GM12872 (cell line): ENCODE data around the gene ISL2.

Source experiments
- CTCF ChIP-seq: IDR thresholded peaks from 3 replicates; pipeline ENCODE4 v1.5.1; 2011; ENCODE audit warnings: low read depth, mild to moderate bottlenecking, low read length, moderate library complexity; ENCODE audit not compliant: insufficient read depth

The ISL2 gene

GRCh38 chr15:76359152-76359551 is 22.6 kb downstream of the ISL2 start:
- TF ChIP-seq CTCF, result no peak

- no peak for TF ChIP-seq CTCF
These were observed 23.8 kb downstream of the ISL2 start for GRCh38 chr15:76360416-76360815.

DNA sequence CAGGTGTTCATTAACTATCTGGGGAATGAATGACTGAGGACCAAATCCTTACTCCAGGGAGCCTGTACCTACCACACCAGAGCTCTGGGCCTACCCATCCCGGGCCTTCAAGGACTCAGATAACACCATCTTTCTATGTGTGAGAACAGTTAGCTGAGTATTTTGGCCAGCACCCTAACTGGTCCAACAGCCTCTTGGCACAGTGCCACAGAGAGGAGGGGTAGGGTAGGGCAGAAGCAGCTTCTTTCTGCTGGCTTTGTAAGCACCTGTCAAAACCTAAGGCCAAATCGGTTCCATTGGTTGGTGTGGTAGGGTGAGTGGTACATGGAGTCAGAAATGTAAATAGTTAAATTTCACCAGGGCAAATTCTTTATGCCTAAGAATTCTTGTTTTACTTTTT is 26.7 kb downstream of the ISL2 start:
- TF ChIP-seq CTCF, result no peak

DNA sequence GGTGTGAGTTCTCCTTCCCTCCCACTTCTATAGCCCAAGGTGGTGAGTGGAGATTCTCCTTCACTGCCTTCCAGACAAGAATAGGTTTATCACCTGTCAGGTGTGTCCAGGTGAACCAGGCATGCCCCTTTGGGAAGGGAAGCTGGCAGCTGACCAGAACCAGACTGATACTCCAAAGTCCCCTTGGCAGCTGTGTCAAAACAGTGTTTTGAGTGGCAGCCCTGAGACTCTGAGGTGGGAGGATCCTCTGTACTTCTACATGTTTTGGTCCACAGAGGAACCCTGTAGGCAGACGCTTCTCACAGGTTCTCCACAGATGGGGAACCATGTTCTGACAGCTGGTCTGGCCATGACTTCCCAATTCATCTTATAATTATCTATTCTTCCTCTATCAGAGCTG is 30.1 kb downstream of the ISL2 start:
- no peak for TF ChIP-seq CTCF

GRCh38 chr15:76368122-76368621 is 31.6 kb downstream of the ISL2 start:
- TF ChIP-seq CTCF, result no peak

DNA sequence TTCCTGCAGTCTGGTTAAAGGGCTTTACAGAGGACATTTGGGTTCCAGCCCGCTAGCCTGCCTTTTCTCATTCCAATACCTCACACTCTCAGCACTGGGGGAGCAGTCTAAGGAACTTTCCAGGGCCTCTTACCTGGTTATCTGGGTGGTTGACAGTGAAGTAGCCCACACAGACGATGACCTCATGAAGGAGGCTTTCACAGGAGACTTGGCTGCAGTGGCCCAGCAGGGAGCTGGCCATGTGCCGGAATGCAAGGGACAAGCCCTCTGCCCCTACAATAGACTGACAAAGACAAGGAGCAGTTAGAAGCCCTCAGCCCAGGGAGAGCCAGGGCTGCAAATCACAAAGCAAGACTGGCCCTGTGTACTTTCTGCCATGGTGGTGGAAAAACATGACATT is 39.5 kb downstream of the ISL2 start:
- TF ChIP-seq CTCF, result no peak

DNA sequence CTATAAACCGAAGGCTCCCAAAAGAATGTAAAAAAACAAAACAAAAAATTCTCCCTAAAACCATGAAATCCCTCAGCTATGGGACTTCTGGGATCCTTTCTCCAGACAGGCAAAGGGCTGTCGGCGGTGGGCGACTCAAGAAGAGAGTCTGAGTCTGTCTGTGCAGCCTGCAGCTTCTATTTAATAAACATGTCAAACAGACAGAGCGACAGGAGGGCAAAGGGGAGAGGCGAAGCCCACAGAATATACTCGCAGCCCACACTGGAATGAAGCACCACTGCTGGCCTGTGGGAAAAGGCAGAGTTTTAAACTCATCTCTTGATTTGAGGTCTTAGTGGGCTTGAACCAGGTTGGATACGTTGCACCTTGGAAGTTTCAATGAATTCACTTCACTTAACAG is 40.2 kb downstream of the ISL2 start:
- no peak for TF ChIP-seq CTCF

GRCh38 chr15:76377217-76377616 is 40.6 kb downstream of the ISL2 start:
- TF ChIP-seq CTCF, result no peak
